Transverse colon (tissue), 4 donors: ENCODE data around the gene EHMT2. TPM values are rescaled to one million over a fixed set of nuclear protein-coding genes. Genes with fewer than 3 reads are reported as not detected.
A peak's percentile ranks its signal among the peaks of the same experiment; 100 is the strongest.
"Not testable (repeated sequence)": the region's sequence is repeated elsewhere in the genome, so short reads cannot be mapped to it uniquely, and the experiment has no call there.

Experiments used
- DNase-seq: peaks from one replicate; pipeline ENCODE4 v3.0.0-alpha.2; 2019
- H3K27ac ChIP-seq, 4 donors: fragments of 200-600 bp; sonication (generic); 2 replicates each; pipeline ENCODE4 v1.5.1; 2016 to 2018; ENCODE audit warnings: inconsistent platforms in 4 of 4
- H3K27me3 ChIP-seq: fragments of 200-600 bp; sonication (generic); 2 replicates; pipeline ENCODE4 v1.5.1; 2017; ENCODE audit warnings: inconsistent platforms
- H3K36me3 ChIP-seq, 4 donors: fragments of 200-600 bp; sonication (generic); 2 replicates each; pipeline ENCODE4 v1.5.1; 2017 to 2019; ENCODE audit warnings: inconsistent platforms in 4 of 4
- H3K4me1 ChIP-seq, 4 donors: fragments of 200-600 bp; sonication (generic); 2 replicates each; pipeline ENCODE4 v1.5.1; 2017 to 2020; ENCODE audit warnings: inconsistent platforms in 4 of 4
- H3K4me3 ChIP-seq, 4 donors: fragments of 200-600 bp; sonication (generic); 1 replicate in 1 of 4; 2 replicates in 3 of 4; pipeline versions ENCODE4 v1.5.1 to v1.6.1; 2017 to 2019; ENCODE audit warnings: inconsistent platforms in 4 of 4
- H3K9me3 ChIP-seq, 2 donors: fragments of 200-600 bp; sonication (generic); 2 replicates each; pipeline ENCODE4 v1.5.1; 2017 to 2019; ENCODE audit warnings: inconsistent platforms in 2 of 2
- CTCF ChIP-seq, 5 experiments: fragments of 200-600 bp in 3 of 5; fragments of 450-650 bp in 2 of 5; sonication (generic) in 3 of 5; IDR thresholded peaks; 1 replicate in 2 of 5; 2 replicates in 3 of 5; pipeline ENCODE4 v1.5.1; 2016 to 2017; ENCODE audit warnings: antibody characterized with exemption in 5 of 5, inconsistent platforms in 3 of 5, mild to moderate bottlenecking in 2 of 5, moderate library complexity in 1 of 5
- EP300 ChIP-seq: sonication (generic); formaldehyde crosslinking; IDR thresholded peaks from one replicate; pipeline ENCODE4 v1.6.1; 2017; ENCODE audit warnings: antibody characterized with exemption, low read depth
- POLR2A ChIP-seq: fragments of 450-650 bp; IDR thresholded peaks from one replicate; pipeline ENCODE4 v1.6.1; 2016; ENCODE audit warnings: antibody characterized with exemption, mild to moderate bottlenecking, moderate library complexity
- POLR2AphosphoS5 ChIP-seq, 3 donors: sonication (generic); formaldehyde crosslinking; IDR thresholded peaks; one replicate each; pipeline ENCODE4 v1.6.1; 2016; ENCODE audit warnings: antibody characterized with exemption in 3 of 3
- WGBS, 2 donors: methylation state at CpG; one replicate each; pipeline ENCODE4 v1.1.5; 2018; ENCODE audit warnings: low coverage in 1 of 2; 5-methylcytosine and 5-hydroxymethylcytosine counted together
- in situ Hi-C, 4 donors: fragments of 200-750 bp; cut with MboI; loops; one replicate each; pipeline versions ENCODE4 v1.15.0 to v1.15.1; 2017; ENCODE audit warnings: low sequenced_read_pairs in 3 of 4, low pct_ligation_motif_present in 1 of 4, low pct_unique_long_range_greater_than_20kb in 1 of 4
- intact Hi-C: fragments of 100-400 bp; cut with DNase I; formaldehyde crosslinking; loops from one replicate; pipeline ENCODE4 v1.15.1; 2023; ENCODE audit warnings: low total_unique reads
- total RNA-seq, 4 donors: library from RNA; depleted of rRNA; stranded (reverse); fragments of >200 nt; gene quantifications; one replicate each; pipeline ENCODE4 v1.1.0, GENCODE V29; 2016

EHMT2 gene
- total RNA-seq, 4 donors from 2014 or later, result 25.9 to 33.3 (median 27.9) TPM

DNA sequence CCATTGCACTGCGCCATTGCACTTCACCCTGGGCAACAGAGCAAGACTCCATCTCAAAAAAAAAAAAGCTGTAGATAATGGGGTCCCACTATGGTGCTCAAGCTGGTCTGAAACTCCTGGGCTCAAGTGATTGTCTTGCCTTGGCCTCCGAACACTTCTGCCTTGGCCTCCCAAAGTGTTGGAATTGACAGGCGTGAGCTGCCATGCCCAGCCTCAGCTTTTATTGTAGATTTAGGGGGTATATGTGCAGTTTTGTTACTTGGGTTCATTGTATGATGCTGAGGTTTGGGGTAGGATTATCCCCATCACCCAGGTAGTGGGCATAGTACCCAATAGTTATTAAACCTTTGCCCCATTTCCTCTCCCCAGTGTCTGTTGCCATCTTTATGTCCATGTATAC, 58.5 kb downstream of the EHMT2 start:
- no peaks in the 10 kb centered on the region for H3K27me3 ChIP-seq
- H3K36me3 ChIP-seq, result peaks cover 0 to 36% (median 18%) of the 10 kb centered on the region in 4 donors
- in situ Hi-C loops, result no loop called here
- no peak overlapping the region for H3K27ac ChIP-seq
- TF ChIP-seq POLR2AphosphoS5 (IDR thresholded peaks at IDR 0.05), result no peak
- no peak for TF ChIP-seq POLR2A
- no peak for TF ChIP-seq EP300
- no peak for TF ChIP-seq CTCF (IDR thresholded peaks at IDR 0.05)
- H3K4me3 ChIP-seq, result no peak overlapping the region
- intact Hi-C loops, result loop anchor here (10.0 kb wide), 1 partner anchor 154 kb away; the partner anchor contains the start of gene LY6G5C
- no peaks in the 10 kb centered on the region for H3K9me3 ChIP-seq
- peaks cover 10 to 45% (median 37%) of the 10 kb centered on the region in 4 donors for H3K4me1 ChIP-seq
- no peak for DNase-seq
- WGBS, 2 donors, result 97 to 100% methylated on average over 1 to 3 of the region's 3 CpGs

- Histone ChIP-seq H3K4me1 (peaks cover 16 to 54% (median 44%) of the 10 kb centered on the region in 4 donors), H3K36me3 (peaks cover 0 to 36% (median 18%) of the 10 kb centered on the region in 4 donors), H3K27ac (peak overlapping the region in 2 of 4 donors; percentile 93 to 98)
- in situ Hi-C loops, H3K27me3 ChIP-seq, H3K9me3 ChIP-seq, DNase-seq, H3K4me3 ChIP-seq: not testable (repeated sequence)
- intact Hi-C loops, result loop anchor here (10.0 kb wide), 1 partner anchor 153 kb away; the partner anchor contains the start of gene LY6G5C
- 82 to 83% methylated on average over 7 to 9 of the region's 9 CpGs for WGBS, 2 donors
Observed at GRCh38 chr6:31838114-31838553, 59.4 kb downstream of the EHMT2 start.

- peak overlapping the region; percentile 93 to 99 (median 97) for H3K27ac ChIP-seq
- in situ Hi-C loops (no loop called here), intact Hi-C loops (loop anchor here (10.0 kb wide), 1 partner anchor 153 kb away; the partner anchor contains the start of gene LY6G5C)
- H3K9me3 ChIP-seq, result no peaks in the 10 kb centered on the region
- H3K27me3 ChIP-seq, result no peaks in the 10 kb centered on the region
- 0 to 29% methylated on average over 1 of the region's 1 CpG for WGBS, 2 donors
- H3K4me1 ChIP-seq, result peaks cover 18 to 59% (median 49%) of the 10 kb centered on the region in 4 donors
- peak in 1 of 5 experiments; percentile 9 for TF ChIP-seq CTCF (IDR thresholded peaks at IDR 0.05)
- TF ChIP-seq POLR2AphosphoS5 (IDR thresholded peaks at IDR 0.05), result peak in 1 of 3 donors; percentile 18
- TF ChIP-seq EP300, result no peak
- no peak for TF ChIP-seq POLR2A
- peak; percentile 58 for DNase-seq
- H3K4me3 ChIP-seq, result peak overlapping the region in 1 of 4 donors; percentile 91
- H3K36me3 ChIP-seq, result peaks cover 0 to 36% (median 18%) of the 10 kb centered on the region in 4 donors
Observed at GRCh38 chr6:31837369-31838113, 60.0 kb downstream of the EHMT2 start.

- intact Hi-C loops (loop anchor here (10.0 kb wide), 1 partner anchor 152 kb away; the partner anchor contains the start of gene LY6G5C), in situ Hi-C loops (no loop called here)
- WGBS, 2 donors, result 8 to 24% methylated on average over 10 to 12 of the region's 12 CpGs
- TF ChIP-seq CTCF (IDR thresholded peaks at IDR 0.05) (no peak), POLR2A (no peak), POLR2AphosphoS5 (IDR thresholded peaks at IDR 0.05) (no peak), EP300 (no peak)
- H3K4me3 ChIP-seq, result peak overlapping the region in 2 of 4 donors; percentile 76 to 91
- H3K27me3 ChIP-seq, result no peaks in the 10 kb centered on the region
- H3K4me1 ChIP-seq, result peaks cover 19 to 67% (median 52%) of the 10 kb centered on the region in 4 donors
- no peak for DNase-seq
- peak overlapping the region; percentile 93 to 99 (median 97) for H3K27ac ChIP-seq
- H3K36me3 ChIP-seq, result peaks cover 0 to 36% (median 18%) of the 10 kb centered on the region in 4 donors
- no peaks in the 10 kb centered on the region for H3K9me3 ChIP-seq
Observed at GRCh38 chr6:31836474-31837368, 60.8 kb downstream of the EHMT2 start.
